ENCODE measurements around the gene SPART. TPM values are rescaled to one million over a fixed set of nuclear protein-coding genes. Genes with fewer than 3 reads are reported as not detected.

Gene SPART
- total and polyA plus RNA-seq, 9 of the 15 experiments (the other 6 are each of a cell fraction or from before 2014, with no cell fraction given): 18.7 to 79.0 (median 41.0) TPM

DNA sequence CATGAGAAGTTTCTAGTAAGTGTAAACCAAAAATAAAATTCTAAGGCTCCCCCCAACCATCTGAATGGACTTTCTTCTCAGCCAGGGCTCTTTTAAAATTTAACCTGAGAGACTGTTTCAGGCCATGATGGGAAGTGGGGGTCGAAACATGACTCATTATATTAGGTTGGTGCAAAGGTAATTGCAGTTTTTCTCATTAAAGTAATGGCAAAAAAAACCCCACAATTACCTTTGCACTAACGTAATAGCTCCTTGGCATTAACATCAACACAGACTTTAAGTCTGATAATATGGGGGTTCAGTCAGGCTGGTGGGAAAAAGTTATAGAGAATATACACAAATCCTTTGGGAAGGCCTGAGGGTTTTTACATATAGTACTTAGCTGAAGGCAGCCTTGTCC, 9.4 kb upstream of the SPART start:
- BruUV-seq (replicated peaks): no TSS peak
- Histone ChIP-seq H3K4me1 (replicated peaks in 1 of 2; ENCODE audit: control insufficient read depth in 2 of 2, insufficient read depth in 2 of 2, low read length in 2 of 2) (no peaks in the 10 kb centered on the region), H2AFZ (ENCODE audit: low read depth, low read length) (no peak overlapping the region), H3K27me3 (ENCODE audit: control insufficient read depth in 2 of 2, insufficient read depth in 2 of 2, low read length in 2 of 2) (no peaks in the 10 kb centered on the region), H3K9me3 (replicated peaks; ENCODE audit: control insufficient read depth, insufficient read depth, low read depth, low read length) (no peaks in the 10 kb centered on the region), H3K9me1 (ENCODE audit: control insufficient read depth, insufficient read depth, low read length) (no peaks in the 10 kb centered on the region), H3K4me2 (ENCODE audit: insufficient read depth, low read length) (no peak overlapping the region), H3K9ac (ENCODE audit: insufficient read depth in 1 of 2, low read depth in 2 of 2, low read length in 2 of 2) (no peak overlapping the region), H3K4me3 (no peak overlapping the region), H3K79me2 (ENCODE audit: control insufficient read depth, insufficient read depth, low read length) (no peaks in the 10 kb centered on the region), H3K27ac (ENCODE audit: extremely low read depth, low read depth, low read length) (no peak overlapping the region), H4K20me1 (replicated peaks; ENCODE audit: control insufficient read depth, insufficient read depth, low read length) (no peaks in the 10 kb centered on the region), H3K36me3 (ENCODE audit: control insufficient read depth, insufficient read depth, low read length) (no peaks in the 10 kb centered on the region)
- WGBS (ENCODE audit: insufficient coverage, low coverage, missing lambda C conversion rate): 0% methylated on average over 2 of the region's 2 CpGs
- ChIA-PET POLR2A (no interaction called here), CTCF (ENCODE audit: low intra/inter-chr PET ratio) (no interaction called here)
- DNase-seq (ENCODE audit: extremely low read depth in 1 of 4, low spot score in 3 of 4) (no peak), FAIRE-seq (no peak), ATAC-seq (no peak)
- in situ Hi-C loops (cut with MboI): no loop called here
- TF ChIP-seq SRSF9 (IDR thresholded peaks at IDR 0.05; ENCODE audit: borderline replicate concordance, low read depth, low read length) (no peak), SPI1 (IDR thresholded peaks at IDR 0.05; ENCODE audit: borderline replicate concordance, low read depth, low read length) (no peak), ESRRB (CRISPR knock-in tag; IDR thresholded peaks at IDR 0.05; ENCODE audit: borderline replicate concordance) (no peak)
- intact Hi-C loops (cut with micrococcal nuclease): no loop called here

DNA sequence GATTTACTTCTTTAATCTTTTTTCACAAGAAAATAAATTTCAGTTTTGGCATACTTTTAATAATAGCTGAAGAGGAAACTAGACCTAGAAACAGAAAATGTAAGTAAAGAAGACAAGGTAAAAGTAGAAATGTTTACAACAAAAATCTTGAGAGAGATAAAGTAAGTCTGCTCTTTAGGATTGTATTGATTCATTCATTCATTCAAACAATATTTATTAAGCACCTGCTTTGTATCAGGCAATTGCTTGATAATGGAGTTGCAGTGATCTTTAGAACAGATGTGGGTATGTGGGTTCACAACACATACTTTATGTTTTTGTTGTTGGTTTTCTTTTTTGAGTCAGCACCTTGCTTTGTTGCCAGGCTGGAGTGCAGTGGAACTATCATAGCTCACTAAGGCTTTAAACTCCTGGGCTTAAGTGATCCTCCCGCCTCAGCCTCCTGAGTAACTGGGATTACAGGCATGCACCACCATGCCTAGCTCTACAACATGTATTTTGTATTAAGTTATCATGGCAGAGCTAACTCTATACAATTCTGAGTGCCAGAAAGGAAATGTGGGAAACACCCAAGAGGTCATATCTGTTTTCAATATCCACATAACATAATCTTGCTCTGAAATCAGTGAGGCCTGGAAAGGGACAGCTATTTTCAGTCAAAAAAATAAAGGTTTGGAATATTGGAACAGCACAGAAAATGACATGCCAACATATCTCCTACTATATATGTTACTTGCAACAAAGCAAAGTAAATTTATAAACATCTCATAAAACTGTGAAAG, 8.8 kb upstream of the SPART start:
- no peaks in the 10 kb centered on the region for H3K36me3 ChIP-seq (ENCODE audit: control insufficient read depth, insufficient read depth, low read length)
- H3K9me3 ChIP-seq (replicated peaks; ENCODE audit: control insufficient read depth, insufficient read depth, low read depth, low read length): no peaks in the 10 kb centered on the region
- CTCF ChIA-PET (ENCODE audit: low intra/inter-chr PET ratio): no interaction called here
- H3K4me1 ChIP-seq (replicated peaks in 1 of 2; ENCODE audit: control insufficient read depth in 2 of 2, insufficient read depth in 2 of 2, low read length in 2 of 2): no peaks in the 10 kb centered on the region
- no peak overlapping the region for H2AFZ ChIP-seq (ENCODE audit: low read depth, low read length)
- H3K27ac ChIP-seq (ENCODE audit: extremely low read depth, low read depth, low read length): no peak overlapping the region
- POLR2A ChIA-PET: no interaction called here
- H3K9me1 ChIP-seq (ENCODE audit: control insufficient read depth, insufficient read depth, low read length): no peaks in the 10 kb centered on the region
- DNase-seq (ENCODE audit: extremely low read depth in 1 of 4, low spot score in 3 of 4) (no peak), FAIRE-seq (no peak), ATAC-seq (no peak)
- H3K4me2 ChIP-seq (ENCODE audit: insufficient read depth, low read length): no peak overlapping the region
- H3K4me3 ChIP-seq: no peak overlapping the region
- WGBS (ENCODE audit: insufficient coverage, low coverage, missing lambda C conversion rate): 14% methylated on average over 1 of the region's 1 CpG
- intact Hi-C loops (cut with micrococcal nuclease): no loop called here
- BruUV-seq (replicated peaks): no TSS peak
- TF ChIP-seq MECOM (CRISPR knock-in tag; IDR thresholded peaks at IDR 0.05) (no peak), KLF1 (tag; IDR thresholded peaks at IDR 0.05) (no peak)
- H3K9ac ChIP-seq (ENCODE audit: insufficient read depth in 1 of 2, low read depth in 2 of 2, low read length in 2 of 2): no peak overlapping the region
- in situ Hi-C loops (cut with MboI): no loop called here
- no peaks in the 10 kb centered on the region for H3K79me2 ChIP-seq (ENCODE audit: control insufficient read depth, insufficient read depth, low read length)
- H3K27me3 ChIP-seq (ENCODE audit: control insufficient read depth in 2 of 2, insufficient read depth in 2 of 2, low read length in 2 of 2): no peaks in the 10 kb centered on the region
- H4K20me1 ChIP-seq (replicated peaks; ENCODE audit: control insufficient read depth, insufficient read depth, low read length): no peaks in the 10 kb centered on the region

All from K562 (cell line).